Epithelial cell of alveolus of lung (primary cell): ENCODE data around the gene PATE4. TPM values are rescaled to one million over a fixed set of nuclear protein-coding genes. Genes with fewer than 3 reads are reported as not detected.

Experiments used
- total RNA-seq: library from RNA; depleted of rRNA; stranded (reverse); fragments of >200 nt; gene quantifications from 2 replicates; pipeline ENCODE4 v1.2.1, GENCODE V29; 2015

Gene PATE4, protein sequence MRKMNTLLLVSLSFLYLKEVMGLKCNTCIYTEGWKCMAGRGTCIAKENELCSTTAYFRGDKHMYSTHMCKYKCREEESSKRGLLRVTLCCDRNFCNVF
- not detected in 2 replicates for total RNA-seq

DNA sequence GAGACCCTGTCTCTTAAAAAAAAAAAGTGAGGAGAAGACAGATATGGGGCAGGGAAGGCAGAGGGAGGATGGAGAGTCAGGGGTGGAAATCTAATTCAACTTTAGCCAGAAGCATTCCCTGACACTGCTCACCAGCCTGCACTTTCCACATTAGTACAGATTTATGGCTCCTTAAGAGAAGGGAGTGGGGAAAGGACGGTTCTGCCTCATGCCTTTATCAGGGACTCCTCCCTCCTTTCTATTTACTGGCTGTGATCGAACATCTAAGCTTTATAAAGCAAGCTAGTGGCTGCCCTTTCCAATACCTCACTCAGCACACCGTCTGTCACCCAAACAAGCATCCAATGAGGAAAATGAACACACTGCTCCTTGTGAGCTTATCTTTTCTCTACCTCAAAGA, at the start of gene PATE4:
Gene PATE4 (plus strand): TSS at position 301 of the 400 bp plus-strand sequence. CDS start 44 bp downstream, at position 345.

DNA sequence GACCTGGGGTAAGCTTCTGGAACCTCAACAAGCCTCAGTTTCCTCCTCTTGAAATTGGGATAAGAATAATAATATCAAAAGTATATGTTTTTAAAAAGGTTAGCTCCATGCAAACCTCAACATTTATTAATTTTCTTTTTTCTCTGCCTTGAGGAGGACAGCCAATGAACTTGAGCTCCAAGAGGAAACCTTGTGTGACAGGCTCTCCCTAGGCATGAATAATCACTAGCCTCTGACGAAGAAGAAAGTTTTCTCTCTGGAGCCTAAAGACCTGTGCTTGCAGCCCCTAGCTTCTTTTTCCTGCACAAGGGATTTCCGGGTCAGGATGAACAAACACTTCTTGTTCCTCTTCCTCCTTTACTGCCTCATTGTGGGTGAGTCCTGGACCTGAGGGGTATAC, 45.3 kb upstream of the PATE4 start, which contains the start of gene PATE3:
Gene PATE3 (plus strand): TSS at position 301 of the 400 bp plus-strand sequence. CDS start 25 bp downstream, at position 326.

DNA sequence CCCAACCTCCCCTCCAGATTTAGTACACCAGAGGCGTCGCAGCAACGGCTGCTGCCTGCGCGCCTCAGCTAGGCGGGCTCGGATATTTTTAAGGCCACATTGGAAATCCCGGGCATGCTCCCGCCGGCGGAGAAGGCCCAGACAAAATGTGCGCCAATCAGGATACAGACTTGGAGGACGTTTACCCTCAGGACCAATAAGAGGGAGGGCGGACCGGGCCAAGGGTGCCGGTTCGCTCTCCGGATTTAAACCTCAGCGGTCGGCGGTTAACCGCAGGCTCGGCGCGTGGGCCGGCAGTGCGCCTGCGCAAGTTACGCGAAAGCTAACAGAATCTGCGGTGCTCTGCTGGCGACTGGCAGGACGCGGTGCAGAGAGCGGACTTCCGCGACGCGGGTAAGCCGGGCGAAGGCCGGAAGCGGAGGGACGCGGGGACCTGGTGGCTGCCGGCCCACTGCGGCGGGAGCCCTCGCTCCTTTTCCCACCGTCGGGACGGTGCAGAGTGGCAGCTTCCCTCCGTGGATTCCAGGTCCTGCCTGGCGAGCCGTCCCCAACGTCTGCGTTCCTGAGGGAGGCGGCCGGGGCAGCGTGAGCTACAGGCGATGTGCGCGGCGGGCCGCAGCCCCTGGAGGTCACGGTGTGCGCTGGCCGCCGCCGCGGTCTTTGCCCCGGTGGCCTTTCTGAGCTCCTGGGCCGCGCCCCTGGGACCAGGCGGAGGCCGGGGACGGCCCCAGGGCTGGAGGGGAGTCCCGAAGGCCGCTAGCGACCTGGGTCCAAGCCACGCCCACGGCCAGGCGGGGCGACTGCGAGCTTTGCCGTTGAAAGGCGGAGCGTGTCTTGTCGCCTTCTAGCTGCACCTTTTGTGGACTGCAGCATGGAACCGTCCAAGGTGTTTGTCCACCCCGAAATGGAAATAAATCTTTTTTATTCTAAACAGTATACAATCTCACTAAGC, 54.5 kb downstream of the PATE4 start, which contains the start of gene HYLS1:
Gene HYLS1 (plus strand): TSS at position 296 of the 952 bp plus-strand sequence. CDS start 11,701 bp downstream, outside the sequence.

Other genes with a start within 250 kb of the PATE4 start
- gene STT3A, start 240.5 kb upstream of the PATE4 start, total RNA-seq, result 78.6 and 248 TPM in 2 replicates
- gene CHEK1, start 208.2 kb upstream of the PATE4 start, total RNA-seq, result 18.8 and 26.2 TPM in 2 replicates
- not detected in 2 replicates for gene ACRV1, start 152.5 kb upstream of the PATE4 start, total RNA-seq
- not detected in 2 replicates for gene PATE1, start 87.0 kb upstream of the PATE4 start, total RNA-seq
- not detected in 2 replicates for gene PATE2, start 54.5 kb upstream of the PATE4 start, total RNA-seq
- not detected in 2 replicates for gene PATE3, start 45.2 kb upstream of the PATE4 start, total RNA-seq
- 4.4 and 8.3 TPM in 2 replicates for gene HYLS1, start 54.4 kb downstream of the PATE4 start, total RNA-seq
- 8.1 and 22.2 TPM in 2 replicates for gene PUS3, start 69.9 kb downstream of the PATE4 start, total RNA-seq
- not detected in 2 replicates for gene DDX25, start 71.2 kb downstream of the PATE4 start, total RNA-seq
- not detected in 2 replicates for gene VSIG10L2, start 112.7 kb downstream of the PATE4 start, total RNA-seq
- gene CDON, start 229.6 kb downstream of the PATE4 start, total RNA-seq, result 1.3 and 12.1 TPM in 2 replicates